Measurements from ENCODE around the gene CDH15. TPM values are rescaled to one million over a fixed set of nuclear protein-coding genes. Genes with fewer than 3 reads are reported as not detected.

CDH15 gene
- total RNA-seq, 1 experiment from 2014 or later: 3.8 TPM

GRCh38 chr16:89202422-89203215, 31.1 kb downstream of the CDH15 start:
- BruUV-seq (replicated peaks): TSS peak; percentile 53
- Histone ChIP-seq H3K36me3 (ENCODE audit: control insufficient read depth in 1 of 2, insufficient read depth in 2 of 2, low read length in 2 of 2) (no peaks in the 10 kb centered on the region), H3K4me1 (ENCODE audit: control insufficient read depth in 1 of 2, insufficient read depth in 2 of 2, low read length in 2 of 2) (peaks cover 5 to 22% of the 10 kb centered on the region in 2 experiments), H3K79me2 (ENCODE audit: insufficient read depth, low read length) (no peaks in the 10 kb centered on the region), H3K27me3 (ENCODE audit: insufficient read depth, low read length) (no peaks in the 10 kb centered on the region), H3K27ac (ENCODE audit: low read depth, low read length) (no peak overlapping the region), H3K9ac (ENCODE audit: low read length) (peak overlapping the region; percentile 38), H3K4me3 (replicated peaks in 1 of 2; ENCODE audit: low read depth in 1 of 2, low read length in 2 of 2) (peak overlapping the region; percentile 45 to 53), H3K4me2 (ENCODE audit: low read length) (peak overlapping the region; percentile 68), H4K20me1 (ENCODE audit: insufficient read depth) (no peaks in the 10 kb centered on the region), H2AFZ (ENCODE audit: low read depth, low read length, poor library complexity, severe bottlenecking) (no peak overlapping the region), H3K9me3 (ENCODE audit: control insufficient read depth in 1 of 2, insufficient read depth in 1 of 2, low read depth in 1 of 2, low read length in 2 of 2) (no peaks in the 10 kb centered on the region), H3K9me2 (ENCODE audit: insufficient read depth) (no peaks in the 10 kb centered on the region)
- no peak for DNase-seq (ENCODE audit: low read depth, low spot score)
- ChIA-PET POLR2A (interaction anchor here (1.5 kb wide), 1 partner anchor 10 kb away, joined by 11 read pairs; no protein-coding TSS in a partner anchor), RAD21 (ENCODE audit: low non-redundant PET in 1 of 2, low total read pairs in 2 of 2, uncharacterized antibody in 2 of 2, unreplicated experiment in 2 of 2) (interaction anchor here in 1 of 2 experiments (1.5 kb wide), 1 partner anchor 10 kb away, joined by 8 read pairs; no protein-coding TSS in a partner anchor), CTCF (no interaction called here)
- ATAC-seq: no peak
- TF ChIP-seq CEBPB (IDR thresholded peaks at IDR 0.05; ENCODE audit: low read depth) (no peak), ZFX (IDR thresholded peaks at IDR 0.05) (no peak), ATF3 (IDR thresholded peaks at IDR 0.05) (no peak), SRF (IDR thresholded peaks at IDR 0.05; ENCODE audit: low read depth) (no peak)
- intact Hi-C loops (cut with micrococcal nuclease): no loop called here

- RAD21 ChIA-PET (ENCODE audit: low non-redundant PET in 1 of 2, low total read pairs in 2 of 2, uncharacterized antibody in 2 of 2, unreplicated experiment in 2 of 2): interaction anchor here in 1 of 2 experiments (0.6 kb wide), 1 partner anchor 470 kb away, joined by 3 read pairs; no protein-coding TSS in a partner anchor
- Histone ChIP-seq H3K9ac (ENCODE audit: low read length) (no peak overlapping the region), H3K36me3 (ENCODE audit: control insufficient read depth in 1 of 2, insufficient read depth in 2 of 2, low read length in 2 of 2) (no peaks in the 10 kb centered on the region), H3K4me2 (ENCODE audit: low read length) (no peak overlapping the region), H3K79me2 (ENCODE audit: insufficient read depth, low read length) (no peaks in the 10 kb centered on the region), H3K9me3 (ENCODE audit: control insufficient read depth in 1 of 2, insufficient read depth in 1 of 2, low read depth in 1 of 2, low read length in 2 of 2) (no peaks in the 10 kb centered on the region), H3K4me3 (replicated peaks in 1 of 2; ENCODE audit: low read depth in 1 of 2, low read length in 2 of 2) (no peak overlapping the region), H3K9me2 (ENCODE audit: insufficient read depth) (no peaks in the 10 kb centered on the region), H4K20me1 (ENCODE audit: insufficient read depth) (no peaks in the 10 kb centered on the region), H2AFZ (ENCODE audit: low read depth, low read length, poor library complexity, severe bottlenecking) (no peak overlapping the region), H3K27me3 (ENCODE audit: insufficient read depth, low read length) (no peaks in the 10 kb centered on the region), H3K27ac (ENCODE audit: low read depth, low read length) (no peak overlapping the region), H3K4me1 (ENCODE audit: control insufficient read depth in 1 of 2, insufficient read depth in 2 of 2, low read length in 2 of 2) (no peaks in the 10 kb centered on the region)
- ATAC-seq: no peak
- intact Hi-C loops (cut with micrococcal nuclease): no loop called here
- POLR2A ChIA-PET: no interaction called here
- CTCF ChIA-PET: no interaction called here
- DNase-seq (ENCODE audit: low read depth, low spot score): no peak
- no TSS peak for BruUV-seq (replicated peaks)
- no peak for TF ChIP-seq SIN3A (IDR thresholded peaks at IDR 0.05; ENCODE audit: low read depth)
- TF ChIP-seq ATF3 (IDR thresholded peaks at IDR 0.05): no peak
- no peak for TF ChIP-seq REST (IDR thresholded peaks at IDR 0.05; ENCODE audit: low read depth)
- no peak for TF ChIP-seq EGR1 (IDR thresholded peaks at IDR 0.05; ENCODE audit: low read depth)
- TF ChIP-seq RAD21 (IDR thresholded peaks at IDR 0.05; ENCODE audit: low read depth): no peak
- no peak for TF ChIP-seq YY1 (IDR thresholded peaks at IDR 0.05; ENCODE audit: extremely low read depth, insufficient replicate concordance, low read depth, low read length)
- TF ChIP-seq MAX (IDR thresholded peaks at IDR 0.05): no peak
- TF ChIP-seq SP1 (IDR thresholded peaks at IDR 0.05; ENCODE audit: low read depth): no peak
- TF ChIP-seq CBX3 (IDR thresholded peaks at IDR 0.05; ENCODE audit: low read depth): no peak
- TF ChIP-seq ZNF274 (IDR thresholded peaks at IDR 0.05; ENCODE audit: low read depth, low read length): no peak
- TF ChIP-seq TCF7L2 (IDR thresholded peaks at IDR 0.05; ENCODE audit: borderline replicate concordance, extremely low read depth, insufficient read depth, insufficient read length): no peak
Observed at GRCh38 chr16:89207993-89208392, 36.4 kb downstream of the CDH15 start.

Data from HCT116 (cell line).